Stimulated activated CD4-positive, alpha-beta T cell treated with anti-CD3 and anti-CD28 coated beads, Interleukin-2, amount 100 ng/mL, for 48 hours (primary cell): ENCODE measurements around the gene USP6.
"Not testable (repeated sequence)": the region's sequence is repeated elsewhere in the genome, so short reads cannot be mapped to it uniquely, and the experiment has no call there.

ENCODE experiments used
- DNase-seq, 2 donors: peaks; one replicate each; pipeline ENCODE4 v3.0.0-alpha.2; 2020

The USP6 gene

DNA sequence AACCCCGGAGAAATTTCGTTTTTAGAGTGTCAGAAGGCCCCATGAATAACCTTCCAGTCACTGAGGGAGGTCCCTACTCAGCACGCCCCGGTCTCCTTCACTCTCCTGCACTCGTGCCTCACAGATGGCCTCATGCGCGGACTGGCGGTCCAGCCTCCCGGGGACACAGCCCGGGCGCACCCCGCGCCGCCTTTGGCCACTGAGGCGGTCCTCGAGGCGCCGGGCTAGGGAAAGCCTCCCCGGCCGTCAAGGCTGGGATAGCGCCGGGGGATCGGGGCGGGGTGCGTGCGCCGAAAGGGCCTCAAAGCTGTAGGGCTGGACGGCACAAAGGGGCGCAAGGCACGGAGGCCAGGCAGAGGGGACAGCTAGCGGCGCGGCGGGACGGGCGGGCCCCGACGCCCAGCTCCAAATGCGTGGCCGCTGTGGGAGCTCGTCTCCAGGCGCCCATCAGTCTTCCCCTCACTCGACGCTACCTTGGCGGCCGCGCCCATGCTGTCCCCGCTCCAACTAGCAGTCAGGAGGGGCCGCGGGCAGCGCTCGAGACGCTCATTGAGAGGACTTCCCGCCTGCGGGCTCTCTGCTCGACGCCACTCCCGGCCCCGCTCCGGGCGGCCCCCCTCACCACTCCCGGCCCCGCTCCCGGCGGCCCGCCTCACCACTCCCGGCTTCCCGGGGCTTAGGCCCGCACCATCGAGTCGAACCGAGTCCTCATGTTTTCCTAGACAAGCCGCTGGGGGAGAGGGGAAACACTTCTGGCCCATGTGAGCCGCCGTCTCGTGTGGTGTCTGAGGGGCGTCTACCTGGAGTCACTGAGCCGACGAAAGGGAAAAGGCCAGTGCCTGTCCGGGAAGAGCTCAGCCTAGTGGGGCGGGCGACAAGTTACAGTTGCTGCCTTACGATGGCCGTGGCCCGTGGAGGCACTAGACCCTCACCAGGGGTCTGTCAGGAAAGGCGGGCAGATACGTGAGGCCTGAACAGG lies at the start of gene USP6:
Gene USP6 (plus strand): TSS at position 360 of the 979 bp plus-strand sequence. CDS start 14,336 bp downstream, outside the sequence.
- DNase-seq, result no peak

DNA sequence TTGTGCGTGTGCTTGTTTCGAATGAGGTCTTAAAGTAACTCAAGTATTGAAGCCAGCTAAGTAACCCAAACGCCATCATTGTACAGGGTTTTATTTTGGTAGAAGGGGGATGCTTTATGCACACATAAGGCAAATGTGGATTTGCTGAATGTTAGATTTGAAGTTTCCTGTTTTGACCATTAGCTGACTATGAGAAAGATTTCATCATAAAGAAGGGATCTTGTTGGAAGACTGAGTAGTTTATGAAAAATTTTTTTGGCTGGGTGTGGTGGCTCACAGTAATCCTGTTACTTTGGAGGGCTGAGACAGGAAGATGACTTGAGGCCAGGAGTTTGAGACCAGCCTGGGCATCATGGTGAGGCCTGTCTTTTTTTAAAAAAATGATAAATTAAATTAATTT lies 47.6 kb upstream of the USP6 start:
- DNase-seq, result no peak

DNA sequence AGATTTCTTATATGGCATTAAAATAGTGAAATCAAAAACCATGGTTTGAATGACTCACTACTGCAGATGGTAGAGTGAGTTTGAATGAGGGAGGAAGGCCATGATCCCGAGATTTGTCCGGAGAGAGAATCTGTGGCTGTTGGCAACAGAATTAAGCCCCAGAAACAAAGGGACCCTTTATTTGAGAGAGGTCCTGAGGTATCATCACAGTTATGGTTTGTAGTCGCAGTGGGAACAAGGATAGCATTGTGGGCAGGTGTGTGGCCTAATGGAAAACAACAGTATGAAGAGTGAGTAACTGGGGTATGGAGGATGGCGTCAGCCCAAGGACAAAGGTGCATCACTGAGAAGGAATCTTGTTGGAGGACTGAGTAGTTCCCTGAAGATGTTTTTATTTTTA lies 46.1 kb upstream of the USP6 start:
- no peak for DNase-seq

DNA sequence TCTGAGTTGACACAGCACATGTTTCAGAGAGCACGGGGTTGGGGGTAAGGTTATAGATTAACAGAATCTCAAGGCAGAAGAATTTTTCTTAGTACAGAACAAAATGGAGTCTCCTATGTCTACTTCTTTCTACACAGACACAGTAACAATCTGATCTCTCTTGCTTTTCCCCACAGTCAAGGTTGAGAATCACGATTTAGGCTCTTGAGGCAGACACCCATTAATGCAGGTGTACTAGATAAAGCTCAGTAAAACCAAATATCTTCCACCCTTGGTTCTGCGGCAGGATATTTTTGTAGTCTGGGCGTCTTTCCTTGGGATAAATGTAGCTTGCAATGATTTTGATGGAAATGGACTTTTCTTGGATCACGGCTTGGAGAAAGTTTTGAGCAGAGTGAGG lies 40.4 kb upstream of the USP6 start:
- not testable (repeated sequence) for DNase-seq

DNA sequence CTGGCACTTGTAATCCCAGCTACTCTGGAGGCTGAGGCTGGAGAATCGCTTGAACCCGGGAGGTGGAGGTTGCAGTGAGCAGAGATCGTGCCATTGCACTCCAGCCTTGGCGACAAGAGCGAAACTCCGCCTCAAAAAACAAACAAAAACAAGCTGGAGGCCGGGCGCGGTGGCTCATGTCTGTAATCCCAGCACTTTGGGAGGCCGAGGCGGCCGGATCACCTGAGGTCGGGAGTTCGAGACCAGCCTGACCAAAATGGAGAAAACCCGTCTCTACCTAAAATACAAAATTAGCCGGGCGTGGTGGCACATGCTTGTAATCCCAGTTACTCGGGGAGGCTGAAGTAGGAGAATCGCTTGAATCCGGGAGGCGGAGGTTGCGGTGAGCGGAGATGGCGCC lies 38.6 kb upstream of the USP6 start:
- DNase-seq, result not testable (repeated sequence)

DNA sequence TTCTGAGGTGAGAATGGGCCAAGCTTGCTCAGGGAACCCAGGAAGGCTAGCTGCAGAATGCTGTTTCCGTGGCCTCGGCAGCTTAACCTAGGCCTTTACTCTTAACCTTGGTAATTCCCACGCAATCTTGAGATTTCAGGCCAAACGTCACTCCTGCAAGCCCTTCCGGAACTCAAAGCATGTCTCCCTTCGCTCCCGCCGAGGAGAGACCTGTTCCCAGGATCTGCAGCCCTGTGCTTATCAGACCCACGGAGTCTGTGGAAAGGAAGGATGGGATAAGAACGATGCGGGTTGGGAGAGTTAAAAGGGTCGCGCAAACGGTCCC lies 38.1 kb upstream of the USP6 start:
- DNase-seq, result no peak

DNA sequence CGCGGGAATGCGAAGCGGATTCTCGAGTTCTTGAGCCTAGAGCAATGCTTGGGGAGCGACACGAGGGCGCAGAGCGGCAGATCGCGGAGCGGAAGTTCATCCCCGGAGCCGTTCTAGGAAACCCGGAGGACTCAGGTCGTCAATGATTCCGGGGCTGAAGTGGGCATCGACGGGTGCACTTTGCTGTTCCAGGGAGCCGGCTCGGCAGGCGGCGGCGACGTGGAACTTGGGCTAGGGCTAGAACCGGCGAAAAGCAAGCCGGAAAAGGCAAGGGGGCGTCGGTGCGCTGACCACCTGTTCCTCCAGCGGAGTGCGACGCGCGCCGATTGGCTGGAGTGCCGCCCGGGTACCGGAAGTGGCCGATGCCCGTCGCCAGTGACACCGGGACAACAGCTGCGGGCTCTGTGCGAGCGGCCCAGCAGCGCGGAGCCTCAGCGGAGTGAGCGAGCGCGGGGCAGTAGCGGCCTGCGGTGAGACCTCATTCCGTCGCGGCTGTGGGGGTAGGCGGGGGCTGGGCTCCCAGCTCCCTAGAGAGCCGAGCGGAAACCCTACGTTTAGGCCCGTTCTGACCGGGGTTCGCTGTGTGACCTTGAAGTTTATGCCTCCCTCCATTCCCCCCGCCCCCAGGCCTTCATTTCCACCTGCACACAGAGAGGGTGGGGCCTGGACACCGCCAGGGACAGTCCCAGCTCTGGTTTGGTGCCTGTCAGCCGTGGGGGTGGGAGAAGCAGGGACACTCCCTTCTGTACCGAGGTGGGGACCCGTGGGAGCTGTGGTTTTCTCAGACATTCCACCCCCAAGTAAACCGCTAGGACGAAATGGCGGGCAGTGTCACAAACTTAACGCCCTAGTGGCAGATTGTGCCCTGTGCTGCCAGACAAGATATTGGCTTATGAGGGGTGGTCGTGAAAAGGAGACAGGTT lies 37.5 kb upstream of the USP6 start, which contains the start of gene ZFP3:
Gene ZFP3 (plus strand): TSS at position 362 of the 923 bp plus-strand sequence. CDS start 13,038 bp downstream, outside the sequence.
- DNase-seq, result peak; percentile 65 to 67

DNA sequence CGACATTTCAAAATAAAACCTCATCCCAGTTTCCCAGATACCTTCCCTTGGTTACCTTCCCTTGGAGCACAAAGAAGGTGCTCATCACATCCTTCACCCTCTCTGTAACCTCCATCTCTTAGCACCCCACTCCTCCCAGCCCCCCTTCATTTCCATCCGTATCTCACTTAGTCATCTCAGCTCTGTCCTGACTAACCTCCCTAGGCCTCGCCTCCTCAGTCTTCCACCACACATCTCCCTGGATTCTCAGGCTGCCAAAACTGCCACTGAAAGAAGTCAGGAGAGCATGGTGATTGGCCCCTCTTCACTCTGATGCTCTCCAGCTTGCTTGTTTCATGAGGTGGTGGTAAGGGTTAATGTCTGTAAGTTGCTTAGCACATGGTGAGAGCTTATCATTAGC lies 35.2 kb upstream of the USP6 start:
- DNase-seq, result no peak

DNA sequence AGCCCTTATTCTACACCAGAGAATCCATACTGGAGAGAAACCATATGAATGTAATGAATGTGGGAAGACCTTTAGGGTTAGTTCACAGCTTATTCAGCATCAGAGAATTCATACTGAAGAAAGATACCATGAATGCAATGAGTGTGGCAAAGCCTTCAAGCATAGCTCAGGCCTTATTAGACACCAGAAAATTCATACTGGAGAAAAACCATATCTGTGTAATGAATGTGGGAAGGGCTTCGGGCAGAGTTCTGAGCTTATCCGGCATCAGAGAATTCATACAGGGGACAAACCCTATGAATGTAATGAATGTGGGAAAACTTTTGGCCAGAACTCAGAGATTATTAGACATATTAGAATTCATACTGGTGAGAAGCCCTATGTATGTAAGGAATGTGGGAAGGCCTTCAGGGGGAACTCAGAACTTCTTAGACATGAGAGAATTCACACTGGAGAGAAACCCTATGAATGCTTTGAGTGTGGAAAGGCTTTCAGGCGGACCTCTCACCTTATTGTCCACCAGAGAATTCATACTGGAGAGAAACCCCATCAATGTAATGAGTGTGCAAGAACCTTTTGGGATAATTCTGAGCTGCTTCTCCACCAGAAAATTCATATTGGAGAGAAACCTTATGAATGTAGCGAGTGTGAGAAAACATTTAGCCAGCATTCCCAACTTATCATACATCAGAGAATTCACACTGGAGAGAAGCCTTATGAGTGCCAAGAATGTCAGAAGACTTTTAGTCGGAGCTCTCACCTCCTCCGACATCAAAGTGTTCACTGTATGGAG lies 23.4 kb upstream of the USP6 start:
- no peak for DNase-seq

DNA sequence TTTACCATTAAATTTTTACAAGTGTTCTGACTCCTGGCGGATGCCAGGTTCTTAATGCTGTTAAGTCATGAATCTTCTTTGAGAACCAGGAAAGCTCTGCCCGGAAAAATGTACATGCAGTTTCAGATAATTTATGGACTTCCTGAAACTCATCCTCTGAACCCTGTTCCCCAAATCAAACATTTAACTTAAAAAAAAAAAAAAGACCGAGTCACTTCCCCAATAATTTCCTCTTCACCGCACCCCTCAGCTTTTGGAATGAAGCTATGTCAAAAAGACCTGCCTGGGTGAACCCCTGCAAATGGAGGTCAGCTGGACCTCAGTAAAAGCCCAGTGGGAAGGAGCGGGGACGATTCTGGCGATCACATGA lies 19.1 kb upstream of the USP6 start:
- DNase-seq, result no peak

DNA sequence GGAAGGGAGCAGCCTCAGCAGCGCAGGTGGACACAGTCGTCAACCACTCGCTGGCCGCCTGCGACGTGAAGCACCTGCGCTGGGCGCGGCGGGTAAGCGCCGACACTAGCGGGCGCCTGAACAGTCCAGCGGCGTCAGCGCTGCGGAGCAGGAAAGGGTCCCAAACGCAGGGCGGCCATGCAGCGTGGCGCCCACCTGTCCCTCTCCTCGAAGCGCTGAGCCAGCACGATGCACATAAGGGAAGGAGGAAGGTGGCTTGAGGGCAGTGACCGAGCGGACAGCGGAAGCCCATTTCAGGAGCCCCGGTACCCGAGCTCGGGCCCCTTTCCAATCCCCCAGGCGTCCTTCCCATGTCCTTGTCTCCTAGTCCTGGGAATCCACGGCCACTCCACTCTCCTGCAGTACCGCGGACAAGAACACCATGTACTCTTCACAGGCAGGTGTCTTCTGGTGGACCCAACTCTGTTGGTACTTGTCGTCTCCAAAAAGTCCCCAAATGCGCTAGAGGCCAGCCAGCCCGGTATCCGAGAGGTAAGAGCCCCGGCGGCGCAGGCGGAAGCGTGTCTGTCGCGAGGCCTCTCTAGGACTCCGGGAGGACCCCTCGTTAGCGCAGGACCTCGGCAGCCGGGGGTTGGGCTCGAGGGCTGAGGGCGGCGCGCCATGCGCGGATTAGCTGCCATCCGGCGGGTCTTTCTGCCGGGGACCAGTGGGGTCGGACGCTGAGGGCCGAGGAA lies 18.6 kb upstream of the USP6 start:
- DNase-seq, result peak in 1 of 2 donors; percentile 18

DNA sequence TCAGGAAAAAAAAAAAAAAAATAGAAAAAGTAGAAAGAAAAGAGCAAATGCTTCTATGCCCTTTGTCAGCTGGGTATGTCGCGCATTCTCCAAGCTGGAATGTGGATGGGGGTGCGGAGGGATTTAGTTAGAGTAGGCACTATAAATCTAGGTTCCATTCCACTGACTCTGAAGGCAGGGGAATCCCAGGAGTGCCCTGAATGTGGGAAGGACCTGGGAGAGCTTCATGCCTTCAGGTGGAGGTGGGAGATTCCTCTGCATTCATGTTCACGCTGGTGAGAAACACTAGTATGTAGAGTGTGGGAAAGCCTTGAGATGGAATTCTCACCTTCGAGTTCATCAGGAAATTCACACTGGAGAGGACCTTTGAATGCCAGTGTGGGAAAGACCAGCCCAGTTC lies 16.6 kb upstream of the USP6 start:
- no peak for DNase-seq

DNA sequence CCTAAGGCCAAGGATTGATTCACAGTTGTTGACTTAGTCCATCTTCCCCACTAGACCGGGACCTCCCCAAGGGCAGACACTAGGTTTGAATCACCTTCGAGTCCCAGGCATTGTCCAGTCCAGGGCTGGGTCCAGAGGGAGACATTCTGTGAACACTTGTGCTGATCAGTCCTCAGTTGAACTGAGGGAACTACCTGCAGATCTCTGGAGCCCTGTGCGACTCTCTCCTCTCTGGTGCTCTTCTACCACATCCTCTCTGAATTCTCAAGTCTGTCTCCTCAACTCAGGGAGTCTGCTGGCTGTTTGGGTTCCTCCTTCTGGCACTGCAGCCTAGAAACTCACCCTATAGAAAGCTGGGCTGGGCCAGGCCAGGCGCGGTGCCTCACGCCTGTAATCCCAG lies 15.0 kb upstream of the USP6 start:
- no peak for DNase-seq

DNA sequence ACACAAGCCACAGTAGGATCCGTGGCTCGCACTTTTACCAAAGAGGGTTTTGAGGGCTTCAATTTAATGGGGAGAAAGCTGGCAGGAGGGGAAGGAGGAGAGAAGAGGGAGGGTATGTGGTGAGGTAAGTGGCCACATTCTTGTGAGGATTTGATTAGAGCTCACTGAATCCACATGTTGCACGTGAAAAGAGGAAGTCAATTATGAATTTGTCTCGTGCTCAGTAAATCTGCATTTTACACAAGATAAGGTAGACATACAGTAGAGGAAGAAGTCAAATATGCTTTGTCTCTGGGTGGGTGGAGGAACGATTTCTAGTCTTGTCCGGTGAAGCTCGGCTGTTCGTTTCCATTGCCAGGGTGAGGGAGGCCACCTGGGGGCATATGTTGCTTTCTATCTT lies 5.0 kb upstream of the USP6 start:
- DNase-seq, result no peak

DNA sequence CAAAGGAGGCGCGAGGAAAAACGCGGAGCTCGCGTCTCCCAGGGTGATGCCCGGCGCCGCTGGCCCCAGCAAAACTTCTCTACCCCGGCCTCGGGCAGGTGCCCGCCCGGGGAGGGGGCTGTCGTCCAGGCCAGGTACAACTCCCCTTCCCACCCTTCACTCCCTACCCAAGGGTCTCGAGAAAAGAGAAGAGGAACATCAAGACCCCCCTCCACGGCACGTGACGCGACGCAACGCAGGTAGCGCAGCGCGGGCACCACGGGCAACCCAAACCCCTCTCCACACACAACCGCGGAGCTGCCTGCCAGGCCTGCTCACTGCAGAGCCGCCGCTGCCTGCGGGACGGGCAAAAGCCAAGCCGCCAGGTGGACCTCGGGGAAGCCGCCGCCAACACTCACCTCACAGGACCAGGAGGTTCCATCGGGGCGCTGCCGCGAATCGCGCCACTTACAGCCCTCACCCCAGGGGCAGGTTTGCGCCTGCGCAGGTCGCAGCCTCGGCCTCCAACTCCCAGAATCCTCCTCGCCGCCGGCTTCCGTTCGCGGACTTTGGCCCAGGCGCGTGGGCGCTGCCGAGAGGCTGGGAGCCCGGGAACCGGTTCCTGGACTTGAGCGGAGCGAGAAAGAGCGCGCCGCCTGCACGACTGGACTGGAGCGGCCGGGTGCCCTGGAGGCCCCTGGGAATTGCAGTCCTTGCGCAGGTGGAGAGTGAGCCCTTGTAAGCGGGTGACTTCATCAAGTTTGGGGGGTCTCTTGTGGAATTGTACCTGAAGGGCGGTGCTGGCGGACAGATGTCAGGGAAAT lies 4.2 kb upstream of the USP6 start, which contains the start of gene ZNF232:
Gene ZNF232 (minus strand): TSS at position 477 of the 803 bp plus-strand sequence. CDS start 56 bp downstream, at position 421.
- peak; percentile 91 for DNase-seq

DNA sequence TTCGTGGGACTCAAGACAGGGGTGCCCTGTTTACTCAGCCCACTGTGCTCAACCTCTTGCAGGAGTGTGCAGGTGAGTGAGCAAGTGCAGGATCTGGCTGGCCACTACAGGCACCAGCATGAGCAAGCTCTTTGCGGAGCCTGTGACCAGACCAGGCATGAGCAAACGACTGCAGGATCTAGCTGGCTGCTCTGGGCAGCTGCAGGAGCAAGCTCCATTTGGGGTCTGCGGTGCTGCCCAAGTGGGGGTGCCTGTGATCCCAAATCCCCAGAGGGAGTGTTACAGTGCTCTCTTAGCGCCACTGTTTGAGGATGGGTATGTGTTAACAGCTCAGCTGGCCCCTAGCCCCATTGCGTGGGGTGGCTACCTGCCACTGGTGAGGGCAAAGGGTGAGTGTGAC lies 2.4 kb downstream of the USP6 start:
- DNase-seq, result no peak

DNA sequence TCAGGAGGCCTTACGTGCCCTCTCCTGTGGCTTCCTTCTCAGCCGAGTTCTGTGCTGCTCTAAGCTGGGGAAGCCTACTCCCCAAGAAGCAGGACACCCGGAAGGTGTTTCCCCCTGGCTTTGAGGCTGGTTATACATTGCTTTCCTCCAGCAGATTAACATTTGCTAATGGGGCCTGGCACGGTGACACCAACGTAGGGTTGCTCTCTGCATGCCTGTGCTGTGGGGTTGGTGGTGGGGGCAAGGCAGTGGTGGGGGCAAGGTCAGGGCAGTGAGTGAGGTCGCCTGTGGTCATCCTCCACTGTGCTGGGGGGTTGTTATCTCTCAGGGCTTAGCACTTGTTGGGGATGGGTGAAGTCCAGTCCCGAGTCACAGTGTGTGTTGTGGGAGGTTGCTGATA lies 4.2 kb downstream of the USP6 start:
- no peak for DNase-seq

DNA sequence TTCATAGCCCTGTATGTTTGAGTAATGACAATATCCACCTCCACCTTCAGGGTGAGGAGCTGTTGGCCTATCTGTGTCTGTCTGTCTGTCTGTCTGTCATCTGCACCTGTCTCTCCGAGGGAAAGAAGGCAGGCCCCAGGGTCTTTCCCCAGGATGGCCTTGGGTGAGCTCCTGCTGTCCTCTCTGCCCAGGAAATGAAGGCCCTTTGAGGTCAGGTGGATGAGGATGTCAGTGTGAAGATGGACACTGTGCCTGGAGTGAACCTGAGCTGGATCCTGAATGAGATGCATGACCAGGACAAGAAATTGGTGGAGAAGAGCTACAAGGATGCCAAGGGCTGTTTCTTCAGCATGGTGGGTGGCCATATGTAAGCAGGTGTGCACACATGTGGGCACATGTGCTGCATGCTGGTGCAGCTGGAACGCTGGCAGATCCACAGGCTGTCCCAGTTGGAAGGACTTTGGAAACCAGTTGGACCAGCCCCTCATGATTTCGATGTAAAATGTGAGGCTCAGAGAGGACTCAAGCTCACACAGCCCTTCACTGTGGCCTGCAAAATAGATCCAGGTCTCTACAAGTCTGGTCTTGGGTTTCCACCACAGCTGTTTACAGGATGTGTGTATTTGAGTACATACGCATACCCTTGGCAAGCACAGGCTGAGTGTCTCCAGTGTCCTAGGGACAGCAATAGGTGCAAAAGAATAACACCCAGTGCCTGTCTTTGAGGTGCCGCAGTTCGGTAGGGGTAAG lies 4.8 kb downstream of the USP6 start:
- DNase-seq, result not testable (repeated sequence)

DNA sequence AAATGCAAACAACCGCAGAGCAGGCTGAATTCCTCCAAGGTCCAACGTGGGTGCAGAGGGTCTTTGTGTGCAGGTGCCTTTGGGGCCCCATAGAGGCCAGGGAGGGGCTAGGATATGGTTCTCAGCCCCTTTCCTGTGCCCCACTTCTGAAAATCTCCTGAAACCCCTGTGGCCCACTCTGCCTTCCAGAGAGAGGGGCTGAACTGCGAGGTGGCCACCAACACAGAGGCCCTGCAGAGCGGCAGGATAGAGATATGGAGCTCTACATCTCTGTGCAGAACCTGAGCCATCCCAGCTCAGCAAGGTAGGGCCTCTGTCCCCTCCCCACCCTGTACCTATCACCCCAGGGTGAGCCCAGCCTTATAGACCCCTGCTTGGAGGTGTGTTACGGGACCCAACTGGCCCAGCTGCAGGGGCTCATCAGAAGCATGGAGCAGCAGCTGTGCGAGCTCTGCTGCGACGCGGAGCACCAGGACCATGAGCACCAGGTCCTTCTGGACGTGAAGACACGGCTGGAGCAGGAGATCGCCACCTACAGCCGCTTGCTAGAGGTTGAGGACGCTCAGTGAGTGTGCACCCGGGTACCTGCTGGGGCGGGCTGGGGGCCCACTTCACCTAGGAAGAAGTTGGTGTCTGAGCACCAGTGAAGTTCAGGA lies 5.5 kb downstream of the USP6 start:
- no peak for DNase-seq

DNA sequence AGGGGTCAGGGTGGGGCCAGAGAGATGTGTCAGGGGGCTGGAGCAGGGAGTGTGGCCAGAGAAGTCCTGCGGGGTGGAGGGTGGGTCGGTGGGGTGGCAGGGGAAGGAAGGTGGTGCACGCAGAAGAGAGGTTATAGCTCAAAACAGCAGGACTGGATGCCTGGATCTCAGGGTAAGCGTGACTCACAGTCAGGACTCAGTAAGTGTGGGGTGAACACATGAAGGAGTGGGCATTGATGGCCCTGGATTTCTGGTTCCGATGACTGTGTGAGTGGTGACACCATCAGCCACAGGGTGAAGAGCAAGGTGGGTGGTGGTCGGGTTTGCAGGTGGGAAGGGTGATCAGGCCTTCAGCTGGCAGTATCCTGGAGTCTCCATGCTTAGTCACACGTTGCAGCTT lies 6.2 kb downstream of the USP6 start:
- DNase-seq, result not testable (repeated sequence)
